Thyroid gland (tissue), 4 donors: ENCODE measurements around the gene CSRNP3.

Experiments used
- POLR2A ChIP-seq, 2 donors: fragments of 450-650 bp; IDR thresholded peaks; one replicate each; pipeline ENCODE4 v1.6.1; 2017; ENCODE audit warnings: antibody characterized with exemption in 2 of 2, mild to moderate bottlenecking in 2 of 2, moderate library complexity in 1 of 2
- TF ChIP-seq, protein P1 (sequence below), 6 experiments: fragments of 200-600 bp in 3 of 6; fragments of 450-650 bp in 3 of 6; sonication (generic) in 3 of 6; IDR thresholded peaks; one replicate each; pipeline ENCODE4 v1.5.1; 2016 to 2019; ENCODE audit warnings: antibody characterized with exemption in 6 of 6, mild to moderate bottlenecking in 2 of 6, inconsistent platforms in 1 of 6, moderate library complexity in 1 of 6

DNA sequence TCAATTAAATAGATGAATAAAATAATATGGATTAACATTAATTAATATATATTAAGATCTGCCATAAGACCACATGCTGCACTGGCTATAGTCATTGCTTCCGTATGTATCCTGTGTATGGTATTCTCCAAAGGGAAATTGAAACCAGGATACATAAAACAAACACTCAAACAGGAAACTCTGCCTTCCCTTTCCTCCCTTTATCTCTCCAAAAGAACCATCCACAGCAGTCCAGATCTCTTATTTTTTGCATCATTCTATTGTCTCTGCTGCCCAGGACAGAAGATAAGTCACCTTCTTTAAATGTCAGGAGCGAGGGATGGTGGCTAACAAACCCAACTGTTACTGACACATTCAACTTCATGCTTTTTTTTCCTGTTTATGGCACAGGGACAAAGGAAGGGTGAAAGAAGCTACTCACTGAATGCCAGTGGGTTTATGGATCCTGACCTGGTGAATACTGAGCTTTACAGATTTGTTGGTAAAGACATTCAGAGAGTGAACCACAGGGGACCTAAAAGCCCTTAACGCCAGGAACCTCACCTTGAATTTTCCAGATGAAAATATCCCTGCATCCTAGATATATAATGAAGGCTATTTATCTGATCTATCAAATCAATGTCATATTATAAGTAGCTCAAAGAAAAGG lies 67.5 kb downstream of the CSRNP3 start:
- TF ChIP-seq, protein P1, sequence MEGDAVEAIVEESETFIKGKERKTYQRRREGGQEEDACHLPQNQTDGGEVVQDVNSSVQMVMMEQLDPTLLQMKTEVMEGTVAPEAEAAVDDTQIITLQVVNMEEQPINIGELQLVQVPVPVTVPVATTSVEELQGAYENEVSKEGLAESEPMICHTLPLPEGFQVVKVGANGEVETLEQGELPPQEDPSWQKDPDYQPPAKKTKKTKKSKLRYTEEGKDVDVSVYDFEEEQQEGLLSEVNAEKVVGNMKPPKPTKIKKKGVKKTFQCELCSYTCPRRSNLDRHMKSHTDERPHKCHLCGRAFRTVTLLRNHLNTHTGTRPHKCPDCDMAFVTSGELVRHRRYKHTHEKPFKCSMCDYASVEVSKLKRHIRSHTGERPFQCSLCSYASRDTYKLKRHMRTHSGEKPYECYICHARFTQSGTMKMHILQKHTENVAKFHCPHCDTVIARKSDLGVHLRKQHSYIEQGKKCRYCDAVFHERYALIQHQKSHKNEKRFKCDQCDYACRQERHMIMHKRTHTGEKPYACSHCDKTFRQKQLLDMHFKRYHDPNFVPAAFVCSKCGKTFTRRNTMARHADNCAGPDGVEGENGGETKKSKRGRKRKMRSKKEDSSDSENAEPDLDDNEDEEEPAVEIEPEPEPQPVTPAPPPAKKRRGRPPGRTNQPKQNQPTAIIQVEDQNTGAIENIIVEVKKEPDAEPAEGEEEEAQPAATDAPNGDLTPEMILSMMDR (IDR thresholded peaks at IDR 0.05): no peak
- no peak for TF ChIP-seq POLR2A (IDR thresholded peaks at IDR 0.05)
